AG09309 (cell line): ENCODE data around the gene ZNF12.

ENCODE experiments used
- DNase-seq: peaks from one replicate; pipeline ENCODE4 v3.0.0-alpha.2; 2010; ENCODE audit warnings: low read depth
- H3K4me3 ChIP-seq: 2 replicates; pipeline ENCODE4 v1.5.1; 2011; ENCODE audit warnings: mild to moderate bottlenecking, low read depth, low read length, moderate library complexity; ENCODE audit not compliant: control insufficient read depth
- CTCF ChIP-seq: IDR thresholded peaks from 2 replicates; pipeline ENCODE4 v1.5.1; 2011; ENCODE audit warnings: mild to moderate bottlenecking, low read depth, low read length, inconsistent platforms; ENCODE audit not compliant: insufficient read depth, control insufficient read depth; ENCODE audit errors: missing control alignments

The ZNF12 gene

DNA sequence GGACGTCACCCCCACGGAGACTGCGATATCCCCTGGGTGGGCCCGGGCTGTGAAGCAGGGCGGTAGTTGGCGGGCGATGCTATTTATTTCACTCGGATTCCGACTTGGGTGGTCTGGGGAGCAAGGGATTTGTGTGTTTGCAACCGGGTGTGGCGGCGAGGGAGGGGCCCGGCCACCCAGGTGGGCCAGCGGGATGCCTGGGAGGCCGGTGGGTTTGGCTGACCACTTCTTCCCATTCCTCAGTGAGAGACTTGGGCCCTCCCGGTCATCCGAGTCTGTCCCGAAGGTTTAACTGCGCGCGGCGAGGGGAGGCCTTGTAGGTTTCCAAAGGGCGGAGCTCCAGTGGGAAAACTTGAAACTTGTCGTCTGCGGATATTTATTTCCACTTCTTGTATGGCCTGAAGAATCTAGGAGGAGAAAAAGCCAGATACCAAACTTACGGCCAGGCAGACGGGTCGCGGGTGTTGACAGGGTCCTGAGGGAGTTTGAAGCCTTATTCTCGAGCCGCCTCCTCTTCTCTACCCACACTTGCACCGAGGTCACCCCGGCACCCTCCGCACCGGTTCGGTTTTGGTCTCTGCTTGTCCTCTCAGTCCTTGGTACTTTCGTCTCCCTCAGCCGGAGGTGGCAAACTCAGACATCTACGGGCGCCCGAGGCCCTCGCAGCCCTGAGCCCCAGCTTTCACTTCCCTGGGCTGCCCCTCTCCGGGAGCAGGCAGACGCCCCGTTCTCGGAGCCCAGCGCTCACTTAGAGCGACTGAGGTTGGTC is 51.7 kb downstream of the ZNF12 start:
- DNase-seq: no peak
- no peak overlapping the region for H3K4me3 ChIP-seq
- no peak for TF ChIP-seq CTCF

DNA sequence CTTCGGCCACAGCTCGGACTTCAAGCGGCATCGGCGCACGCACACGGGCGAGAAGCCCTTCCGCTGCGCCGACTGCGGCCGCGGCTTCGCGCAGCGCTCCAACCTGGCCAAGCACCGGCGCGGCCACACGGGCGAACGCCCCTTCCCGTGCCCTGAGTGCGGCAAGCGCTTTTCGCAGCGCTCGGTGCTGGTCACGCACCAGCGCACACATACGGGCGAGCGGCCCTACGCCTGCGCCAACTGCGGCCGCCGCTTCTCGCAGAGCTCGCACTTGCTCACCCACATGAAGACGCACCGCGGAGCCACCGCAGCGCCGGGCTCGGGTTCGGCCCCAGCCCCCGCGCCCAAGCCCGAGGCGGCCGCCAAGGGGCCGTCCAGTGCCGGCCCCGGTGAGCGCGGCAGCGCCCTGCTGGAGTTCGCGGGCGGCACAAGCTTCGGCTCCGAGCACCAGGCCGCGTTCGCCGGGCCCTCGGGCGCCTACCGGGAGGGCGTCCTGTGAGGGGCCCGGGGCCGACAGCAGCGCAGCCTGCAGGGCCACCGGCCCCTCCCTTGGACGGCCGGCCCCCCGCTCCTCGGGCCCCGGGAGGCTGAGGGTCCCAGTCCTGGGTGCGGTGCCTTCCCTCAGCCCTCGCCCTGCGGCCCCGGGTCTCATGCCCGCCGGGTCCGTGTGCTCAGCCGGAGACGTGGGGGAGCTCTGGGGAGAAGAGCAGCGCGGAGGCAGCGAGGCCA is 52.5 kb downstream of the ZNF12 start:
- H3K4me3 ChIP-seq: no peak overlapping the region
- no peak for TF ChIP-seq CTCF
- DNase-seq: no peak

DNA sequence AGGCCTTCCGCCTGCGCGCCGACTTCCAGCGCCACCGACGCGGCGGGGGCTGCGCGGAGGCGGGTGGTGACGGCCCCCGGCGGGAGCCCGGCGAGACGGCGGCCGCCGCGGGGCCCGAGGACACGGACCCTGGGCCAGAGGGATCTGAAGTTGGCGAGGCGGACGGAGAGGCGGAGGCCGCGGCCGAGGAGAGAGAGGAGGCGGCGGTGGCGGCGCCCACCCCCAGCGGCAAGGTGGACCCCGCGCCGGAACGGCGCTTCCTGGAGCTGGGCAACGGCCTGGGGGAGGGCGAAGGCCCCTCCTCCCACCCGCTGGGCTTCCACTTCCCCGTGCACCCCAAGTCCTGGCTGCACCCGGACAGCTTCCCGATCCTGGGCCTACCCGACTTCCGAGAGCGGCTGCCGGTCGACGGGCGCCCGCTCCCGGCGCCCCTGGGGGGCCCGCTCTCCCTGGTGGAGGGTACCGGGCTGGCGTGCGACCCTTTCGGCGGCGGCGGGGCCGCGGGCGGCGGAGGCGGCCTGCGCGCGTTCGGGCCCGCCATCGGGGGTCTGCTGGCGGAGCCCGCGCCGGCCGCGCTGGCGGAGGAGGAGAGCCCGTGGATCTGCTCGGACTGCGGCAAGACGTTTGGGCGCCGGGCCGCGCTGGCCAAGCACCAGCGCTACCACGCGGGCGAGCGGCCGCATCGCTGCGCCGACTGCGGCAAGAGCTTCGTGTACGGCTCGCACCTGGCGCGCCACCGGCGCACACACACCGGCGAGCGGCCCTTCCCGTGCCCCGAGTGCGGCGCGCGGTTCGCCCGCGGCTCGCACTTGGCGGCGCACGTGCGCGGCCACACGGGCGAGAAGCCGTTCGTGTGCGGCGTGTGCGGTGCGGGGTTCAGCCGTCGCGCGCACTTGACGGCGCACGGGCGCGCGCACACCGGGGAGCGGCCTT is 53.4 kb downstream of the ZNF12 start:
- DNase-seq: no peak
- no peak for TF ChIP-seq CTCF
- no peak overlapping the region for H3K4me3 ChIP-seq

DNA sequence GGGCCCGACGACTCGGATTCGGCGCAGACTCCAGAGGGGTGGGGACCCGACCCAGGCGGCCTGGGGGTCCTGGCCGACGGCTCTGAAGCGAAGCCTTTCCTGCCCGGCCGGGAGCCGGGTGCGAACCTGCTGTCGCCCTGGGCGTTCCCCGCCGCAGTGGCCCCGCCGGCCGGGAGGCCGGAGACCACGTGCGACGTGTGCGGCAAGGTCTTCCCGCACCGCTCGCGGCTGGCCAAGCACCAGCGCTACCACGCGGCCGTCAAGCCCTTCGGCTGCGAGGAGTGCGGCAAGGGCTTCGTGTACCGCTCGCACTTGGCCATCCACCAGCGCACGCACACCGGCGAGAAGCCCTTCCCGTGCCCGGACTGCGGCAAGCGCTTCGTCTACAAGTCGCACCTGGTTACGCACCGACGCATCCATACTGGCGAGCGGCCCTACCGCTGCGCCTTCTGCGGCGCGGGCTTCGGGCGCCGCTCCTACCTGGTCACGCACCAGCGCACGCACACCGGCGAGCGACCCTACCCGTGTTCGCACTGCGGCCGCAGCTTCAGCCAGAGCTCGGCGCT is 54.2 kb downstream of the ZNF12 start:
- no peak for TF ChIP-seq CTCF
- H3K4me3 ChIP-seq: no peak overlapping the region
- no peak for DNase-seq

DNA sequence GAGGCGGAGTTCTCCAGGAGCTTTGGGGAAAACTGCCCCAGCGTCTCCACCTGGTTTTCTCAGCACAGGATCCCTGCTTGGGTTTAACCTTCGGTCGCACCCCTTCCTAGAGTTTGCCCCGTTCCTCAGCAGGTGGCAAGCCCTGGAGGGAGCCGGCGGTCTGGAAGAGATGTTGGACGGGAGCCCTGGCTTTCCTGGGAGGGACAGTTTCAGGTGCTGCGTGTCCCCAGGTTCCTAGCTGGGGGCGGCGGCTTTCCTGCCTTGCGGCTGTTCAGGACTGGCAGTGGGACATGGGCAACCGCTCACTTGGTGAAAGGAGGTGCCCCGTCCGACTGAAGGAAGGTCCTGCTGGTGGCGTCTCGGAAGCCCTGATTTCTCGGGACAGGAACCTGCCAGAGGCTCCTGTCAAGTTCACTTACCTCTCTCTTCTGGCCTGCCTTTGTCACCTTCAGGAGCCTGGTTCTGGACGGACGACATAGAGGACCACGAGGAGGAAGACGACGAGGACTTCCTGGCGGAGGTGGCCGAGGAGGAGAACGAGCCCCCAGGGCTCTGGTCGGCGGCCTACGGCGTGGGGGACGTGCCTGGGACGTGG is 54.8 kb downstream of the ZNF12 start:
- TF ChIP-seq CTCF: no peak
- H3K4me3 ChIP-seq: no peak overlapping the region
- DNase-seq: no peak

DNA sequence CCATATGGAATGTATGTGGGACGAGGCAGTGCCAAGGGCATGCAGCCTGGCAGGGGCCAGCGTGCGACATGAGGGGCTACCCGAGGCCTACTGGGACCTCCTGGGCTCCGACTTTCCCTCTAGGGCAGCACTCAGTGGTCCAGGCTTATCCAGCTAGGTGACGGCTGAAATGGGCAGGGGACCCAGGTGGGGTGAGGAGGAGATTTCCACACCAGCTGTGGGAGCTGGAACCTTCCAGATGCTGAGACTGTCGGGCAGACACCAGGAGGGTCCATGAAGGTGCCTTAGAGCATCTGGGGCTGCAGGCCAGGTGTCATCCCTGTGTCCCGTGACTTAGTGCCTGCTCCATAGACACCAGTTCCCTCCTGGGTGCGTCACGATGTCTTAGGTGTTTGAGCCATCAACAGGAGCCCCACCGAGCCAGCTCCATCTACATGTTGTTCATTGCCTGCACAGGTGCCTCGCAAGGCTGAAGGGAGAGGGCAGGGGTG is 56.2 kb downstream of the ZNF12 start:
- no peak for TF ChIP-seq CTCF
- H3K4me3 ChIP-seq: no peak overlapping the region
- DNase-seq: no peak
